Measurements from ENCODE around the gene CHTF8.

GRCh38 chr16:69166946-69167930, 34.9 kb upstream of the CHTF8 start:
- TF ChIP-seq EZH2phosphoT487 (IDR thresholded peaks at IDR 0.05; ENCODE audit: insufficient read depth, low read depth) (no peak), EZH2 (IDR thresholded peaks at IDR 0.05; ENCODE audit: insufficient read depth, poor library complexity, severe bottlenecking) (no peak)
